ENCODE data around the gene ROCK1. TPM values are rescaled to one million over a fixed set of nuclear protein-coding genes. Genes with fewer than 3 reads are reported as not detected.

Gene ROCK1
- total and polyA plus RNA-seq, 9 of the 15 experiments (the other 6 are each of a cell fraction or from before 2014, with no cell fraction given), result 7.4 to 28.6 (median 17.7) TPM

DNA sequence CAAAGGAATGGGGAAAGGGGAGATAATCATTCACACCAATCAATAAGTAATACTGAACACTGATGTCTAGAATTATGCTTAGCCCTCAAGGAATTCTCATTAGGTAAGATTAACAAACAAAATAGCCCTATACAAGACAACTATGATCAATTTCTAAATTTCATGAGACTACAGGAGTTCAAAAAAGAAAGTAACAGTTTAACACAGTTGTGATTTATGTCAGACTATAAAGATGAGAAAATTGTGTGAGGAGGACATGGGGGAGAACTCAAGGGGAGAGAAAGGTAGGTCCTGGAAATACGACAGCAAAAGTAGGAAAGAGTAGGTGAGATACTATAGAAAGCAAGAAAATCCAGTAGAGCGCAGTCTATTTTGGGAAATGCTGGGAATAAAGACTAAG, 14.9 kb downstream of the ROCK1 start:
- Histone ChIP-seq H3K27me3 (ENCODE audit: control insufficient read depth in 2 of 2, insufficient read depth in 2 of 2, low read length in 2 of 2) (no peaks in the 10 kb centered on the region), H3K9me3 (replicated peaks; ENCODE audit: control insufficient read depth, insufficient read depth, low read depth, low read length) (no peaks in the 10 kb centered on the region), H2AFZ (ENCODE audit: low read depth, low read length) (no peak overlapping the region), H3K79me2 (ENCODE audit: control insufficient read depth, insufficient read depth, low read length) (peaks cover 47% of the 10 kb centered on the region), H3K27ac (ENCODE audit: extremely low read depth, low read depth, low read length) (no peak overlapping the region), H3K4me3 (no peak overlapping the region), H3K36me3 (ENCODE audit: control insufficient read depth, insufficient read depth, low read length) (no peaks in the 10 kb centered on the region), H3K4me2 (ENCODE audit: insufficient read depth, low read length) (no peak overlapping the region), H4K20me1 (replicated peaks; ENCODE audit: control insufficient read depth, insufficient read depth, low read length) (no peaks in the 10 kb centered on the region), H3K9me1 (ENCODE audit: control insufficient read depth, insufficient read depth, low read length) (no peaks in the 10 kb centered on the region), H3K4me1 (replicated peaks in 1 of 2; ENCODE audit: control insufficient read depth in 2 of 2, insufficient read depth in 2 of 2, low read length in 2 of 2) (no peaks in the 10 kb centered on the region), H3K9ac (ENCODE audit: insufficient read depth in 1 of 2, low read depth in 2 of 2, low read length in 2 of 2) (no peak overlapping the region)
- TF ChIP-seq ZBTB7A (IDR thresholded peaks at IDR 0.05; ENCODE audit: borderline replicate concordance, control insufficient read depth, low read depth, low read length), result no peak
- TF ChIP-seq SMARCC2 (IDR thresholded peaks at IDR 0.05; ENCODE audit: low read depth), result no peak
- no peak for TF ChIP-seq ZNF778 (CRISPR knock-in tag; IDR thresholded peaks at IDR 0.05)
- TF ChIP-seq, protein P1, sequence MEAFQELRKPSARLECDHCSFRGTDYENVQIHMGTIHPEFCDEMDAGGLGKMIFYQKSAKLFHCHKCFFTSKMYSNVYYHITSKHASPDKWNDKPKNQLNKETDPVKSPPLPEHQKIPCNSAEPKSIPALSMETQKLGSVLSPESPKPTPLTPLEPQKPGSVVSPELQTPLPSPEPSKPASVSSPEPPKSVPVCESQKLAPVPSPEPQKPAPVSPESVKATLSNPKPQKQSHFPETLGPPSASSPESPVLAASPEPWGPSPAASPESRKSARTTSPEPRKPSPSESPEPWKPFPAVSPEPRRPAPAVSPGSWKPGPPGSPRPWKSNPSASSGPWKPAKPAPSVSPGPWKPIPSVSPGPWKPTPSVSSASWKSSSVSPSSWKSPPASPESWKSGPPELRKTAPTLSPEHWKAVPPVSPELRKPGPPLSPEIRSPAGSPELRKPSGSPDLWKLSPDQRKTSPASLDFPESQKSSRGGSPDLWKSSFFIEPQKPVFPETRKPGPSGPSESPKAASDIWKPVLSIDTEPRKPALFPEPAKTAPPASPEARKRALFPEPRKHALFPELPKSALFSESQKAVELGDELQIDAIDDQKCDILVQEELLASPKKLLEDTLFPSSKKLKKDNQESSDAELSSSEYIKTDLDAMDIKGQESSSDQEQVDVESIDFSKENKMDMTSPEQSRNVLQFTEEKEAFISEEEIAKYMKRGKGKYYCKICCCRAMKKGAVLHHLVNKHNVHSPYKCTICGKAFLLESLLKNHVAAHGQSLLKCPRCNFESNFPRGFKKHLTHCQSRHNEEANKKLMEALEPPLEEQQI (IDR thresholded peaks at IDR 0.05), result no peak
- TF ChIP-seq MIER1 (IDR thresholded peaks at IDR 0.05; ENCODE audit: low read depth), result no peak
- TF ChIP-seq, protein P2, sequence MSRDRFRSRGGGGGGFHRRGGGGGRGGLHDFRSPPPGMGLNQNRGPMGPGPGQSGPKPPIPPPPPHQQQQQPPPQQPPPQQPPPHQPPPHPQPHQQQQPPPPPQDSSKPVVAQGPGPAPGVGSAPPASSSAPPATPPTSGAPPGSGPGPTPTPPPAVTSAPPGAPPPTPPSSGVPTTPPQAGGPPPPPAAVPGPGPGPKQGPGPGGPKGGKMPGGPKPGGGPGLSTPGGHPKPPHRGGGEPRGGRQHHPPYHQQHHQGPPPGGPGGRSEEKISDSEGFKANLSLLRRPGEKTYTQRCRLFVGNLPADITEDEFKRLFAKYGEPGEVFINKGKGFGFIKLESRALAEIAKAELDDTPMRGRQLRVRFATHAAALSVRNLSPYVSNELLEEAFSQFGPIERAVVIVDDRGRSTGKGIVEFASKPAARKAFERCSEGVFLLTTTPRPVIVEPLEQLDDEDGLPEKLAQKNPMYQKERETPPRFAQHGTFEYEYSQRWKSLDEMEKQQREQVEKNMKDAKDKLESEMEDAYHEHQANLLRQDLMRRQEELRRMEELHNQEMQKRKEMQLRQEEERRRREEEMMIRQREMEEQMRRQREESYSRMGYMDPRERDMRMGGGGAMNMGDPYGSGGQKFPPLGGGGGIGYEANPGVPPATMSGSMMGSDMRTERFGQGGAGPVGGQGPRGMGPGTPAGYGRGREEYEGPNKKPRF (IDR thresholded peaks at IDR 0.05; ENCODE audit: low read depth, low read length), result no peak
- no peak for TF ChIP-seq KLF1 (tag; IDR thresholded peaks at IDR 0.05)
- no peak for TF ChIP-seq NR2C2 (CRISPR knock-in tag; IDR thresholded peaks at IDR 0.05)
- no peak for TF ChIP-seq NR2C2 (tag; IDR thresholded peaks at IDR 0.05)
- TF ChIP-seq ILK (tag; IDR thresholded peaks at IDR 0.05; ENCODE audit: borderline replicate concordance, low read depth), result no peak
- BruUV-seq (replicated peaks), result no TSS peak
- in situ Hi-C loops (cut with MboI), result no loop called here
- ChIA-PET CTCF (ENCODE audit: low intra/inter-chr PET ratio) (no interaction called here), POLR2A (no interaction called here)
- 91% methylated on average over 2 of the region's 2 CpGs for WGBS (ENCODE audit: insufficient coverage, low coverage, missing lambda C conversion rate)
- intact Hi-C loops (cut with micrococcal nuclease), result no loop called here
- FAIRE-seq (no peak), DNase-seq (ENCODE audit: extremely low read depth in 1 of 4, low spot score in 3 of 4) (no peak), ATAC-seq (no peak)
